Stimulated activated CD8-positive, alpha-beta memory T cell treated with anti-CD3 and anti-CD28 coated beads, Interleukin-12 subunit alpha, Interleukin-12 subunit beta, amount 100 ng/mL, for 24 hours (primary cell): ENCODE measurements around the gene FBF1.

ENCODE experiments used
- DNase-seq: peaks from one replicate; pipeline ENCODE4 v3.0.0-alpha.2; 2020; ENCODE audit errors: extremely low read depth

Gene FBF1

DNA sequence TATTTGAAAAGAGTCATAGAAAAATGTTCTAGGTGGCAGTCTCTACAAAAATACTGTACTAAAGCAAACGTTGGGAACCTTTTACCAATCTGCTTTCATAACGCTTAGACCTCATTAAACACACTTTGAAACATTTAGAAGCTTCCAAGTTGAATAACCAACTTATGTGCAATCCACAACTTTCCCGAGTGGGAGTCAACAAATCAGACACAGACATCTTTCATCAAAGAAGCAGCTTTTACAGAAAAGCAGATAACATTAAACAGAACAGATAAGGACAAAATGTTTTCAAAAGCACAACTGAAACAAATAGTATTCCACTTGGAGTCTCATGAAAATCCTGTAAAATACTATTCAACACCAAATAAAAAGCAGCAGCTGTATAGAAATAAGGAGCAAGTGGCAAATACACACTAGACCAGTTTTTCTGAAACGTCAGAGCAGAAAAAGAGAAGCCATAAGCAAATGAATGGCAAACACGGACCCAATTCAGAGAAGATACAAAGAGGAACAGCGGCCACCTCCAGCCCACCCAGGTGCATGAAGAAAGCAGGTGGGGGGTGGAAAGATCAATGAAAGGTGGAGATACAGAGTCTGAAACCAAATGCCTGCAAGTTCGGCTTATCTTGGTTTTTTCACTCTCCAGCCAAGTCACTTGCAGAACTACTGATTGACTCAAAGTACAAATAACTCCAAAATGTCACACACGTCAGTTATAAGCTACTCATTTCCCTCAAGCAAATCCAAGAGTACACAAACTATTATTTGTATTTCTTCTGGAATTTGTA is 18.4 kb upstream of the FBF1 start:
- DNase-seq: no peak

- DNase-seq: no peak
Observed at GRCh38 chr17:75950855-75951554, 10.2 kb upstream of the FBF1 start.

- DNase-seq: no peak
Observed at GRCh38 chr17:75950421-75950820, 9.6 kb upstream of the FBF1 start.

DNA sequence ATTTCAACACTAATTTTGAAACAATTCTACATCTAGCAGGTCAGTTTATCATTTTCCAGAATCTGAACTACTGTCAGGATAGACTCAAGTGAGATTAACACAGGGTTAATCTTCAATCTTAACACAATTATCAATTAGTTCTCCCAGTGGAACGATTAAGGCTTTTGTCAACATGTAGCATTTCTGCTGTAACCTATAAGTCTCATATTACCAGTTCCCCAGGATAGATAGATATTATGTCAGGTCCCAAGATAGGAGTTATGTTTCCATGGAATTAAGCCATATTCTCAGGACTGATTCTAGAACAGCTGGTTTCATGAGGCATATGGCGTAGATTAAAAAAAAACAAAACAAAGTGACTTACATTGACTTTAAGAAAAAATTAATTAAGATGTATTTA is 4.4 kb upstream of the FBF1 start:
- no peak for DNase-seq

- no peak for DNase-seq
Observed at GRCh38 chr17:75943491-75943890, 2.6 kb upstream of the FBF1 start.

DNA sequence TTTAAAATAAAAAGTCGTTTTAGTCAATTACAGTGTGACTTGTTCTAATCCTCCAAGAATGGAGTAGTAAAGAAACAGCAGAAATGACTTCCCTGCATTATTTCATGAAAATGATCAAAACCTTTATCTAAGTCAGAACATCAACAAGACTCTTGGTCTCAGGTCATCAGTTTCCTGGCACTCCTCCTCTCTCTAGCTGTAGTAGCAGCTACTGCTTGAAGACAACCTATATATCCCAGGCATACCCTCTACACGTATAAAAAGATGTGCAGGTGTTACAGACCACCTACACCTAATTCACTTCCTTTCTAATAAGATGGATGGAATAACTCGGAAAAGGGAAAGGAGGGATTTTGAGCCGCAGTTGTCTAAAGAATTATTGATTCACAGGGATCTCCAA is 1.6 kb upstream of the FBF1 start:
- no peak for DNase-seq

DNA sequence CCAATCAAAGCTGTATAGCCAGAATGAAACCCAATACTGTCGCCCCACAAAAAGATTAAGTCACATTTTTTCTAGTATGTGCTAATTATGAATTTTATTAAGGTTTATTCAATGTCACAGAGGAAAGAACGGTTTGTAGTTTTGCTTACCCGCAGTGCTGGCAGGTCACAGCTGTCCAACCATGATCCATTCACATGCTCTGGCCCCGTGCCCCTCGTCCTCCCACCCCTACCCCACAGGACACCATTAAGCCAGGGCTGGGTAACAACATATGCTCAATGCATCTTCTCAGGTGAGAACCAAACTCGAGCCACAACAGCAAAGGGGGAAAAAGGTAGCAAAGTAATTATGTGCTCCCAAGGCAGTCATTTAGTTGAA is 589 bp upstream of the FBF1 start:
- DNase-seq: no peak

GRCh38 chr17:75937652-75938051 is 3.2 kb downstream of the FBF1 start:
- no peak for DNase-seq

DNA sequence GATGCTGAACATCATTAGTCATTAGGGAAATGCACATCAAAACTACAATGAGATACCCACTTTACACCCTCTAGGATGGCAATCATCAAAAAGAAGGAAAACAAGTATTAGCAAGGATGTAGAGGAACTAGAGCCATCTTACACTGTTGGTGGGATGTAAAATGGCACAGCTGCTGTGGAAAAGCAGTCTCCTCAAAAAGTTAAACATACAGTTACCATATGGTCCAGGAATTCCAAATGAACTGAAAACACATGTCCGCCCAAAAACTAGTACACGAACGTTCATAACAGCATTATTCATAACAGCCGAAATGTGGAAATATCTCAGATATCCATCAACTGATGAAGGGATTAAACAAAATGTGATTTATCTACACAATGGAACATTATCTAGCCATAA is 7.0 kb downstream of the FBF1 start:
- no peak for DNase-seq

DNA sequence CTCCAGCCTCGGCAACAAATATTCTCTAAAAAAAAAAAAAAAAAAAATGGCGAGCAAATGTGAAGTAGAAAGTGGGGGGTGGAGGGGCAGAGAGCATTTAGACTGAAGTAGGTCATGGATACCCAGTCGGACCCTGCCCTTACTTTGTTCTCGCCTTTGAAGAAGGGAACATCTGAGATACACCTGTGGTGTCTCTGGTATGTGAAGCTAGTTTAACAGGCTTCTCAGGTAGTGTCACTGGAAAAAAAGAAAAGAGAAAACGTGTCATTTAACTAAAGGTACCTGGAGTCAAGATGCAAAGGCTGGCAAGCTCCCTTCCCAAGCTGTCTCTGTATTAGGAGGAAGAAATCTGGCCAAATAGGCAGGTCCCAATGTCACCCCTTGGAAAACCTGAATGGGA is 8.0 kb downstream of the FBF1 start:
- DNase-seq: no peak

DNA sequence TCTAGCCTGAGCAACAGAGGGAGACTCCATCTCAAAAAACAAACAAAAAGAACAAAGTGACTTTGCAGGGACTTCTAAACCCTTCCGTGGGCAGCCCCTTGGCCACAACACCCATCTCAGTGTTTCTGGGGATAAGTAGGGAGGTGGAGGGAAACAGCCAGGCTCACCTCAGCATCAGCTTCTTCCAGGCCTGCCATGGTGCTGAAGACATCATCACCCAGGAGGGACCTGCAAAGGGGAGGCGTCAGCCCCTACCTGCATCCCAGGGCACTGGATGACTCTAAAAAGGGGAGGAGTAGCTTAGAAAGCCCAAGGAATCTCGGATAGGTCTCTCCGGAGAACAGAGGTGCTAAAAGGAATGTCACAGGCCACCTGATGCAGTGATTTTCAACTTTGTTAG is 9.8 kb downstream of the FBF1 start:
- DNase-seq: no peak

GRCh38 chr17:75927286-75927922 is 13.4 kb downstream of the FBF1 start:
- DNase-seq: no peak

DNA sequence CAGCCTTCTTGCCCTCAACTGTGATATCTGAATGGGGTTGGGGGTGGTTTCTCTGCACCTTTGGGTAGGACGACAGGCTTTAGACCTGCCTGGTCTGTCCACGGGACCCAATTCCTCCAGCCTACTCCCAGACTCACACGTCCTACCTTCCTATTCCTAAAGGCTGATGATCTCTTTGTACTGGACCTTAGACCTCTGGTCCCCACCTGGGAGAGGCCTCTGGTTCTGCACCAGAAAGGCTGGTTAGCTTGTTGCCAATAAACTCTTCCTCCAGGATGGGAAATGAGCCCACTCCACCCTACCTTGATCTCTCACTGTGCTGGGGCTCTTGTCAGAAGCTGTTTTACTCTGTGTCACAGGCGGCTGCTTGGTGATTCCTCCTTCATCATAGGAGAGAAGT is 14.4 kb downstream of the FBF1 start:
- DNase-seq: no peak

GRCh38 chr17:75925912-75926311 is 14.9 kb downstream of the FBF1 start:
- DNase-seq: no peak

GRCh38 chr17:75925103-75925502 is 15.7 kb downstream of the FBF1 start:
- DNase-seq: no peak

GRCh38 chr17:75922963-75923874 is 17.6 kb downstream of the FBF1 start:
- DNase-seq: no peak

DNA sequence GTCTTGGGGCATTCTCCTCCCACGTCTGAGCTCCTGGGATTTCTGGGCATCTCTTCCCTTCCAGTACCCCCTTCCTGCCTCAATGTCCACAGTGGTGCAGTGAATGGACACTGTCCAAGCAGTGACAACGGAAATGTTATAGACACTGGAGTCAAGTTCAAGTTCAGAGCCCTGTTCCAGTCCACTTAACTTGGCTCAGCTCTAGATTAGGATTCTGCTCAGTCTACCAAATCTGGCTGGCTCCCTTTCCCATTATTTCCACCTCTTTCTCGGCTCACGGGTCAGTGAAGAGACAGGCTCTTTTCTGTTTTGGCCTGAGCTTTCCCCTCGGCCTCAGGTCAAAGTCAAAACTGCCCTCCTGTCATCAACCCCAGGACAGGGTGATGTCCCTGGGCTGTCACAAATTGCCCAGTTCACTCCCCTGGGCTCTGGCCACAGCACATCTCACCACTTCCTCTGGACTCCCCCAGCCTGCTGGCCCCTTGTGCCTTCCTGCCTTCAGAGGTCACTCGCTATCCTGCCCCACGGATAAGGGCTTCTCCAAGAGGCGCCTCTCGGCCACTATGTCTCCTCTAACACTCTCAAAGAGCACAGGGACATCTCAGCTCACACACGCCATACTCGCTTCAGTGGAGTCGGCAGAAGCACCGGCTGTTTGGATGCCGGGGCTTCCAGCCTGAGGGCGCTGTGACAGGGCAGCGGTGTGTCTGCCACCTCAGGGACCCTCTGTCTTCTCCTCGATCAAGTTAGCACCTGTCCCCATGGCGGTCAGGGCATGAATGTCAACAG is 18.5 kb downstream of the FBF1 start:
- no peak for DNase-seq

- no peak for DNase-seq
Observed at GRCh38 chr17:75921596-75921995, 19.2 kb downstream of the FBF1 start.

- no peak for DNase-seq
Observed at GRCh38 chr17:75920045-75920560, 20.7 kb downstream of the FBF1 start.

- no peak for DNase-seq
Observed at GRCh38 chr17:75919611-75920010, 21.2 kb downstream of the FBF1 start.

GRCh38 chr17:75917917-75918445 is 22.9 kb downstream of the FBF1 start:
- DNase-seq: no peak
